HG03159 (cell line): ENCODE measurements around the gene SIK3.
"Not testable (repeated sequence)": the region's sequence is repeated elsewhere in the genome, so short reads cannot be mapped to it uniquely, and the experiment has no call there.

Source experiments
- ATAC-seq: cut with Tn5 transposase; IDR thresholded peaks from one replicate; pipeline ENCODE4 v1.9.1; 2021; ENCODE audit warnings: mild to moderate bottlenecking, moderate library complexity; ENCODE audit not compliant: unreplicated experiment

Gene SIK3

DNA sequence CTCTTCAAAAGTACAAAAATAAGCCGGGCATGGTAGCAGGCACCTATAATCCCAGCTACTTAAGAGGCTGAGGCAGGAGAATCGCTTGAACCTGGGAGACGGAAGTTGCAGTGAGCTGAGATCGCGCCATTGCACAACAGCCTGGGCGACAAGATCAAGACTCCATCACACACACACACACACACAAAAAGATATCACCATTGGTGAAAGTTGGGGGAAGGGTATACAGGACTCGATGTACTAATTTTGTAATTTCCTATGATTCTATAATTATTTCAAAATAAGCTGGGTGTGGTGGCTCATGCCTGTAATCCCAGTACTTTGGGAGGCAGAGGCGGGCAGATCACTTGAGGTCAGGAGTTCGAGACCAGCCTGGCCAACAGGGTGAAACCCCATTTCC is 48.1 kb downstream of the SIK3 start:
- not testable (repeated sequence) for ATAC-seq

GRCh38 chr11:117046627-117047026 is 51.6 kb downstream of the SIK3 start:
- ATAC-seq = not testable (repeated sequence)

- ATAC-seq = no peak
Measured at GRCh38 chr11:117045956-117046355, 52.3 kb downstream of the SIK3 start.

DNA sequence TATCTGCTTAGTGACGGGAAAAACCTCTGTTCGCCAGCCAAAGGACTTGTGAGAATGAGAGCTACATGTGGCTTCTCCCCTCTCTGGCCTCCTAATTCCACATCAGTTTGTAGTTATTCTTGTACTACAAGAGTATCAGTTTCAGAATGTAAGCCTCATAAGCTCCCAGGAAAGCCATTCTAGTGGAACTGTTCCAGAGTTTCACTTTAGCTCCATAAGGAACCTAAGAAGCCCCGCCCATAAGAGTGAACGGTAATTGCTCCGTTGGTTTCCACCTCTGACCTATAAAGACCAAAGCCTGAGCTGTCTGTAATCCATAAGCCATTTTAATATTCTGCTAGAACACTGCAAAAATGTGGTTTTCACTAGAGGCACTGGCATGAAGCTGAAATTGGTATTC is 53.0 kb downstream of the SIK3 start:
- ATAC-seq = no peak

GRCh38 chr11:117044287-117045035 is 53.8 kb downstream of the SIK3 start:
- no peak for ATAC-seq

GRCh38 chr11:117042689-117043088 is 55.5 kb downstream of the SIK3 start:
- no peak for ATAC-seq

DNA sequence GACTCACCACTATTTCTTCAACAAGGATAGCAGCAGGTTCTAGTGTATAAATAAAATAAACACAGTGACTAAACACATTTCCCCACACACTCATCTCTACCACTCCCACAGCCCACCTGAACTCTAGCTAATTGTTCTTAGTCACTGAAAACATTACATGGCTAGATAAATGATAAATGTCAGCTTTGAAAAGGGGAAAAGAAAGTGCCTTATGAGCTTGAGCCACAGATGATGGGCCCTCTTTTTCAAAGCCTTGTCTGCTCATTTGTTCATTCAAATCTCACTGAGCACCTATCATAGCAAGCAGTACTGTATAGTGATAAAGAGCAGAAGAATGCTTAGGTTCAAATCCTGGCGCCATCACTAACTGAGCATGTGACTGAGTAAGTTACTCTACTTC is 58.3 kb downstream of the SIK3 start:
- no peak for ATAC-seq

DNA sequence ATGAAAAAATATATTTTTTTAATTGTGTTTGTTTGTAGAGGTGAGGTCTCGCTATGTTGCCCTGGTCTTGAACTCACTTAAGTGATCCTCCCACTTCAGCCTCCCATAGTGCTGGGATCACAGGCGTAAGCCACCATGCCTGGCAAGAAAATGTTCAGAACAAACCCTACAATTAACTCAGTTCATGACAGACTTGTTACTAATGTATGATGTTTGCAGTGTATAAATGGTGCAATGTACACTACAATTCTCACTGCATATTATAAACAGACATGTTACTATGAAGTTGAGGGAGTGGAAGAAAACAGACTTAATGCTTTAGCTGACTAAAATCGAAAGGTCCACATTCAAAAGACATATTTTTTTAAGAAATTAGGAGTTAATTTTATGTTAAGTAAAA is 59.0 kb downstream of the SIK3 start:
- ATAC-seq = no peak

- ATAC-seq = no peak
Measured at GRCh38 chr11:117037975-117038350, 60.3 kb downstream of the SIK3 start.

GRCh38 chr11:117037279-117037974 is 60.8 kb downstream of the SIK3 start:
- no peak for ATAC-seq

DNA sequence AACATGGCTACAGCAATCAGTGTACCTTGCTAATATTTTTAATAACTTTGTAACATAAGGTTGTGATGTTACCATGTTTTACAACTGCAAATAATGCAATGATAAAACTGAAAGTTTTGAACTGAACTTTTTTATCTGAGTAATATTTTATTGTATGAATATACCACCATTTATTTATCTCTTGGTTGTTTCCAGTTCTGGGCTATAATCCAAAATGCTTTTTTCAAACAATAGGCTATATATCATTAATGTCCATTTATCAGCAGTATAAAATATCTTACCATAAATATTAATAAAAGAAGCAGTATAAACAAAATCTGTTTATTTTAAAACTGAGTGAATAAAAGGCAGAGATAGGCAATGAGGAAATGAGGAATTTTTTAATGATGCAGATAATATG is 63.3 kb downstream of the SIK3 start:
- ATAC-seq = no peak

DNA sequence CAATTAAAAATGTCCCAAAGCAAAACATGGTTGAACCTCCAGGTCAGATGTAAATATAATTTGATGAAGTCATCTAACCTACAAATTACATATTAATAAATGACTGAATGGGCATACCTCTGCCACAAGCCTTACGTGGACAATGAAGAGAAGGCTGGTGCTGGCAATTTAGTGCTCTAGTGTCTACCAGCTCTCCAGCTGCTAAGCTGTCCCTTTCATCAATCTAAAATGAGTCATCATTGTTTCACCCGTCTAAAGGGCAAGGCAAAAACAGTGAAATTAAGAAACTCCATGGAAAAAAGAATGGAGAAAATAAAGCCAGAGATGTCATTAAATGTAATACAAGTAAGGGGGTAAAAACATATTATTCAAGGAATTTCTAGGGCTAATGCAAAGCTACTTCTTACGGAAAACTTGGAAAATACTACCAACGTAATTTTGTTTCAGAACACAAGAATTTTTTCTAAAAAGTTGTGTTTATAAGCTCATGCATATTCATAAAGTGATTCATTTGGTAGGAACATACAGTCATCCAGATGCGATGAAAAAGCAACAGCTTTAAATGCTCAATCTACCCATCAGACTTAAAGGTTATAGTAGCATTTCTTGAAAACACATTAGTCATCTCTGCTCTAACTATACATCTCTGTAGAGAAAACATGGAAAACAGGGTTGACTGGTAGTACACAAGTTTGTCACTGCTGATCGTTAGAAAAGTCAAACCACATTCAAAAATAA is 71.5 kb downstream of the SIK3 start:
- no peak for ATAC-seq

- ATAC-seq = not testable (repeated sequence)
Measured at GRCh38 chr11:117023707-117024106, 74.5 kb downstream of the SIK3 start.

DNA sequence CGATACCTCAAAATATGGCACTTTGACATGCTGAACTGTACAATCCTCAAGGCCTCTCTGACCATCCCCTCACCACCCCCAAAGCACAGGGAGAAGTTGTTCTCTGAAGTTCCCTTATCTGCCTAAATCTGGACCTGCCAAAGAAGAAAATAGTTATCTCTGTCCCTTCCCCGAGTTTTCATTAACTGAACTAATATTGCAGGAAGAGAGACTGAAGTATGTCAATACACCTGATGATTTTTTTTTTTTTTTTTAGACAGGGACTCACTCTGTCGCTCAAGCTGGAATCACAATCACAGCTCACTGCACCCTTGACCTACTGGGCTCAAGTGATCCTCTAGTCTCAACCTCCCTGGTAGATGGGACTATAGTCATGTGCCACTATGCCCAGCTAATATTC is 75.0 kb downstream of the SIK3 start:
- ATAC-seq = no peak

- ATAC-seq = no peak
Measured at GRCh38 chr11:117022526-117022925, 75.7 kb downstream of the SIK3 start.

DNA sequence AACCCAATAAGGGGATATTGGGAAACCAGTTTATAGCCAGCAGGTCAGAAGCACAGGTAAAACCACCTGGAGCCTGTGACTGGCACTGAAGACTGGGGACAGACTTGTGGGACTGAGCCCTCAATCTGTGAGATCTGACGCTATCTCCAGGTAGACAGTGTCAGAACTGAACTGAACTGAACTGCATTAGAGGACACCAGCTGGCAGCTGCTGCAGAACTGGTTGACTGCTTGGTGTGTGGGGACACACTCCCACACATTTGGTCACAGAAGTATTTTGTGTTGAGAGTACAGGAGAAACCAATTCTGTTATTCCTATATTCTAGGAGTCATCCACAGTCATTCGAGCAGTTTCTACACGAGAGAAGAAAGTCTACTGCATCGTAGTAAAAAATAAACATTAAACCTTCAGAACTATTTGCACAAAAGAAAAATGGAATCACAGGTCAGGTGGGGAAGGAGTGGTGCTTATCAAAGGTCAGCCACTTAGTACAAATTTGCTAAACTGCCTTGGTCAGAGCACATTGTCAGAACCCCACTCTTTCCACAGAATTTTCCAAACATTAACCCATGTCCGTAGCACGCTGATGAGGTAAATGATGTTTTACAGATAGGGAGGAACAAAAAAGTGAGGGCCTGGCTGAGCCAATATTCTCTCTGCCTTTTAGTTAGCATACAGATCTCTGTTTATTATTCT is 77.2 kb downstream of the SIK3 start:
- ATAC-seq = no peak

DNA sequence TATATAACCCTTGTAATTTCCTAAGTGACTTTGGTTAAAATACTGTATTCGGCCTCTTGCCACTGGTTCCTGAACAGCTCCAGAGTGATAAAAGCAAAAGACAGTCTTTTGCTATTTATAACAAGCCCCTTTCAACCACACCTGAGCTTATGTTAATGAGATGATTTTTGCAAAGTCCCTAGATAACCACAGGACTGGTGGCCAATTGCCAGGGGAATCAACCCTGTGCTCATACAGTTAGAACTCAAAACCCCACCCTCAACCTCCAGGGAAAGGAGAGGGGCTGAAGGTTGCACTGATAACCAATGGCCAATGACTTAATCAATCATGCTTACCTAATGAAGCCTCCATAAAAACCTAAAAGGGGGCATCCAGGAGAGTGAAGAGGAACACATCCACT is 77.9 kb downstream of the SIK3 start:
- ATAC-seq = no peak

DNA sequence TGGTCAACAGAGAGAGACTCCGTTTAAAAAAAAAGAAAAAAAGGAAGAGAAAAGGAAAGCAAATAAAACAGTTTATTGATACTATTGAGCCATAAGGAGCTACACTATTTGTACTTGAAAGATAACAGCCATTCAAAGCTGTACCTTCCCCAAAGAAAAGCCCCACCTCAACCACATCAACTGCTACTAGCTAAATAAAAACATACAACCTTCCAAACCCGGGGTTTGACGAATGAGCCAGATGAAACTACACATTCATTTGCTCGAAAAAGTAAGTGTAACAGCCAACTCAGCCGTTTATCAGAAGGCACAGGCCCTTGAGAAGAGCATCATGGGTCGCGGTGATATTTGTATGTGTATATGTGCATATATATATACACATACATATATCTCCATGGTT is 78.4 kb downstream of the SIK3 start:
- no peak for ATAC-seq

DNA sequence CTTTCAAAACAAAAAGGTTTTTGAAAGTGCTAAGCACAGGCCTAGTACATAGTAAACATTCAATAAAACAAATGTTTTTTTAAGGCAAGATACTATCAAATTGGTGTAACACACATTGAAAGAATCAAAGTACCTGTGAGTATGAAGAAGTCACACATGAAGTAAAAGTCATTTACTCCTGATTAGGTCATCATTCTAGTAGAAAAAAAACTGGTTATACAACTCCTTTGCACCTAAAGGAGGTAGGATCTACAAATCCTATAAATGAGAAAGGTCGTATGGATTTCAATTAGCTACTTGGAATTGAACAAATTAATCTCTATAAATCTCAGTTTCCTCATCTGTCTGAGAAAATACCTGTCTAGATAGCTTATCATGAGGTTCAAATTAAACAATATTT is 80.8 kb downstream of the SIK3 start:
- ATAC-seq = no peak

- no peak for ATAC-seq
Measured at GRCh38 chr11:117016747-117017146, 81.5 kb downstream of the SIK3 start.

DNA sequence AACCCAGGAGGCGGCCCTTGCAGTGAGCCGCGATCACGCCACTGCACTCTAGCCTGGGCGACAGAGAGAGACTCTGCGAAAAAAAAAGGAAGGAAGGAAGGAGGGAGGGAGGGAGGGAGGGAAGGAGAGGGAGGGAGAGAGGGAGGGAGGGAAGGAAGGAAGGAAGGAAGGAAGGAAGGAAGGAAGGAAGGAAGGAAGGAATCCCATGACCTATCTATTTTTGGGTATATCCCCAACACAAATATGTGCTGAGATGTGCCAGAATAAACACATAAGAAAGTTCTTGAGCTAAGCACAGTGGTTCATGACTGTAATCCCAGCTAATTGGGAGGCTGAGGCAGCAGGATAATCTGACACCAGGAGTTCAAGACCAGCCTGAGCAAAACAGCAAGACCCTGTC is 82.0 kb downstream of the SIK3 start:
- ATAC-seq = no peak
